ENCODE measurements around the gene MMP19. TPM values are rescaled to one million over a fixed set of nuclear protein-coding genes. Genes with fewer than 3 reads are reported as not detected.

Gene MMP19
- total RNA-seq, 1 experiment from 2014 or later = not detected

DNA sequence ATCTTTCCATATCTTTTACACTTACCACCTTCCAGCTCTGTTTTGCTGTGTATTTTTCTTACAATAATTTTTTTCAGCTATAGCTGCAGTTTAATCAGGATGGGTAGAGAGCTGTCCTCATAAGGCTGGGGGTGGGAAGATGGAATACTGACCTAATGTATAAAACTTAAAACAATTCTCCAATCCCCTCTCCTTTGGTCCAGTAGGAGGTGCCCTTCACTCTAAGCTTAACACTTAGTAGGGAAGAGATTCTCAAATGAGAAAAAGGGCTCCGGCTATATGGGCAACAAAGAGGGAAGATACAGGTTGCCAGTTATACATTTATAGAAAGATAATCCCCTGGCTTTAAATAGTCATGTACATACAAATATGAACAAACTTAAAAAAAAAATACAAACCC is 22.1 kb downstream of the MMP19 start:
- in situ Hi-C loops (cut with HindIII; ENCODE audit: low pct_unique_long_range_greater_than_20kb, low sequenced_read_pairs) = no loop called here
- no peak for DNase-seq (ENCODE audit: low read depth)

- DNase-seq (ENCODE audit: low read depth) = no peak
- in situ Hi-C loops (cut with HindIII; ENCODE audit: low pct_unique_long_range_greater_than_20kb, low sequenced_read_pairs) = no loop called here
Measured at GRCh38 chr12:55818886-55819285, 23.9 kb downstream of the MMP19 start.

- in situ Hi-C loops (cut with HindIII; ENCODE audit: low pct_unique_long_range_greater_than_20kb, low sequenced_read_pairs) = no loop called here
Measured at GRCh38 chr12:55818140-55818728, 24.5 kb downstream of the MMP19 start.

GRCh38 chr12:55817345-55818139 is 25.2 kb downstream of the MMP19 start, which contains the start of the genes ORMDL2 and SARNP:
ORMDL2 (plus strand) TSS chr12:55818041; CDS start chr12:55819000, 959 bp downstream.
SARNP (minus strand) TSS chr12:55817724; CDS start chr12:55817701, 23 bp downstream.
- DNase-seq (ENCODE audit: low read depth) = peak; percentile 100
- in situ Hi-C loops (cut with HindIII; ENCODE audit: low pct_unique_long_range_greater_than_20kb, low sequenced_read_pairs) = no loop called here

More at GRCh38 chr12:55818140-55818728, 24.5 kb downstream of the MMP19 start:
- no peak for DNase-seq (ENCODE audit: low read depth)

- in situ Hi-C loops (cut with HindIII; ENCODE audit: low pct_unique_long_range_greater_than_20kb, low sequenced_read_pairs) = no loop called here
- no peak for DNase-seq (ENCODE audit: low read depth)
Measured at GRCh38 chr12:55816881-55817344, 25.8 kb downstream of the MMP19 start.

- no peak for DNase-seq (ENCODE audit: low read depth)
- in situ Hi-C loops (cut with HindIII; ENCODE audit: low pct_unique_long_range_greater_than_20kb, low sequenced_read_pairs) = no loop called here
Measured at GRCh38 chr12:55815473-55815872, 27.3 kb downstream of the MMP19 start.

DNA sequence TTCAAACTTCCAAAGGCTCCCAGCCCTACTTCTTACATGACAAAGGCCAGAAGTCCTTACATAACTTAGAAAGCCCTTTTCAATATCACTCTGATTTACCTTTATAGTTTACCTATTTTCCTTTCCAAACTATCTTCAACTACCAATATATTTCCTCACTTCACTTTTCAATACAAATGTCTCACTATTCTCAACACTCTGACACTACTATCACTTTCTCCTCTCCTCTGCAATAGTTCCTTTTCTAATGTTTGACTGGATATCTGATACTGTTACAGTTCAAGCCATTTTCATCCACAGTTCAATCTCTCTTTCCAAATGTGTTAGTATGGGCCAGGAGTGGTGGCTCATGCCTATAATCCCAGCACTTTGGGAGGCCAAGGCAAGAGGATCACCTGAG is 28.5 kb downstream of the MMP19 start:
- DNase-seq (ENCODE audit: low read depth) = no peak
- in situ Hi-C loops (cut with HindIII; ENCODE audit: low pct_unique_long_range_greater_than_20kb, low sequenced_read_pairs) = no loop called here

GRCh38 chr12:55812088-55812487 is 30.6 kb downstream of the MMP19 start:
- in situ Hi-C loops (cut with HindIII; ENCODE audit: low pct_unique_long_range_greater_than_20kb, low sequenced_read_pairs) = no loop called here

DNA sequence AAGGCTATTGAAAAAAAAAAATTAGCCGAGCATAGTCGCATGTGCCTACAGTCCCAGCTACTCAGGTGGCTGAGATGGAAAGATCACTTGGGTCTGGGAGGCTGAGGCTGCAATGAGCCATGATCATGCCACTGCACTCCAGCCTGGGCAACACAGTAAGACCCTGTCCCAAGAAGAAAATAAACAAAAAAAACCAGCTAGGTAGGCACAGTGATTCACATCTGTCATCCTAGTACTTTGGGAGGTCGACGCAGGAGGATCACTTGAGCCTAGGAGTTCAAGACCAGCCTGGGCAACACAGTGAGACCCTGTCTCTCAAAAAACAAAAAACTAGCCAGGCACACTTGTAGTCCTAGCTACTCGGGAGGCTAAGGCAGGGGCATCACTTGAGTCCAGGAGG is 33.5 kb downstream of the MMP19 start:
- DNase-seq (ENCODE audit: low read depth) = no peak
- in situ Hi-C loops (cut with HindIII; ENCODE audit: low pct_unique_long_range_greater_than_20kb, low sequenced_read_pairs) = no loop called here

More at GRCh38 chr12:55812088-55812487, 30.6 kb downstream of the MMP19 start:
- DNase-seq (ENCODE audit: low read depth) = no peak

GRCh38 chr12:55806982-55807381 is 35.8 kb downstream of the MMP19 start:
- no peak for DNase-seq (ENCODE audit: low read depth)
- in situ Hi-C loops (cut with HindIII; ENCODE audit: low pct_unique_long_range_greater_than_20kb, low sequenced_read_pairs) = no loop called here

DNA sequence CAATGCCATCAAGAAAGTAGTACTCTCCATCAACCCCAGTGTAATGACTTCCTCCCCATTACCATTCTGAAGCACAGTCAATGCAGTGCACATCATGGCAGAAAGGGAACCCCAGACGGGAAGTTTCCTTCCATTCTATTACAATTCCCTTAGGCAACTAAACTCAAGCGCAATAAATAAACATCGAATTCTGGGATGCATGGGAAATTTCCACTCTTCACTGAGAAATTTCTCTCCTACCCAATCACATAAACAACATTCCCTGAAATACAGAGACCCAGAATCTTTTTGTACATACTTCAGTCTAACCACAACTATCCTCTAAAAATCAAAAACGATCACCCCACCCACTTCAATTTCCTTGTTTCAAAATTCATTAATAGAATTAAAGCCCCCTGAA is 45.2 kb downstream of the MMP19 start:
- no peak for DNase-seq (ENCODE audit: low read depth)
- in situ Hi-C loops (cut with HindIII; ENCODE audit: low pct_unique_long_range_greater_than_20kb, low sequenced_read_pairs) = no loop called here

GRCh38 chr12:55797068-55797467 is 45.7 kb downstream of the MMP19 start:
- in situ Hi-C loops (cut with HindIII; ENCODE audit: low pct_unique_long_range_greater_than_20kb, low sequenced_read_pairs) = no loop called here
- DNase-seq (ENCODE audit: low read depth) = peak; percentile 49

- in situ Hi-C loops (cut with HindIII; ENCODE audit: low pct_unique_long_range_greater_than_20kb, low sequenced_read_pairs) = no loop called here
- no peak for DNase-seq (ENCODE audit: low read depth)
Measured at GRCh38 chr12:55795950-55796349, 46.8 kb downstream of the MMP19 start.

GRCh38 chr12:55789893-55790292 is 52.8 kb downstream of the MMP19 start:
- DNase-seq (ENCODE audit: low read depth) = no peak
- in situ Hi-C loops (cut with HindIII; ENCODE audit: low pct_unique_long_range_greater_than_20kb, low sequenced_read_pairs) = no loop called here

DNA sequence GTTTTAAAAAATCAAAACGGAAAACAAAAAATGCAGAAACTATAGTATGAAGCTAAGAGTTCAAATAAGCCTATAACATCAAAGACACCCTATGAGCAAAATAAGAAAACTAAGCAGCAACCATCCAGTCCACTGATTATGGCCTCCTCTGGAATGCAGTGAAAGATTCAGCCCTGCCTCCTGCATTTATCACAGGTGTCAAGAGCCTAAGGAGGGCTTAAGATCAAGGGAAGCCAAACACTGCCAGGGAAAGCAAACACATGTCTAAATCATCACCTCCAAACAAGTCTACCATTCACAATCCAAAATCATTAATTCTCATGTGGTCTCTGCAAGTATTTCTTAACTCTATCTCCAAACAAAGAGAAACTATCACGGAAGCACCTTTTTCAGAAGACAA is 53.6 kb downstream of the MMP19 start:
- in situ Hi-C loops (cut with HindIII; ENCODE audit: low pct_unique_long_range_greater_than_20kb, low sequenced_read_pairs) = no loop called here
- no peak for DNase-seq (ENCODE audit: low read depth)

GRCh38 chr12:55788546-55788945 is 54.2 kb downstream of the MMP19 start:
- DNase-seq (ENCODE audit: low read depth) = no peak
- in situ Hi-C loops (cut with HindIII; ENCODE audit: low pct_unique_long_range_greater_than_20kb, low sequenced_read_pairs) = no loop called here

Measured in Caki2 (cell line).